Panc1 (cell line): ENCODE data around the gene HSH2D. TPM values are rescaled to one million over a fixed set of nuclear protein-coding genes. Genes with fewer than 3 reads are reported as not detected.

ENCODE experiments used
- ATAC-seq: fragments of 200-7000 bp; cut with Tn5 transposase; 2 replicates; pipeline ENCODE4 v1.9.1; 2020; ENCODE audit warnings: mild to moderate bottlenecking, moderate library complexity
- BruUV-seq: library from RNA; stranded (reverse); fragments of 400-500 nt; replicated peaks from 2 replicates; lab custom pipeline; 2021; lab: Mats Ljungman, UMichigan
- CTCF ChIA-PET: fragments of 300-600 bp; sonication (Branson Sonifier 250); formaldehyde crosslinking; loops from one replicate; lab custom pipeline; 2022; ENCODE audit warnings: antibody characterized with exemption; lab: Charles Lee
- POLR2A ChIA-PET: fragments of 300-600 bp; sonication (Branson Sonifier 250); formaldehyde crosslinking; loops from one replicate; lab custom pipeline; 2022; ENCODE audit warnings: antibody characterized with exemption; lab: Charles Lee
- DNase-seq: peaks from one replicate; pipeline ENCODE4 v3.0.0-alpha.2; 2010; ENCODE audit warnings: low read depth, low spot score
- H3K27ac ChIP-seq: 2 replicates; pipeline ENCODE4 v1.5.1; 2011; ENCODE audit warnings: mild to moderate bottlenecking, low read length, inconsistent platforms
- H3K27me3 ChIP-seq: fragments of 200-500 bp; sonication (Bioruptor generic); 2 replicates; pipeline ENCODE4 v1.6.0; 2014; ENCODE audit warnings: low read length, inconsistent platforms; ENCODE audit not compliant: control insufficient read depth, insufficient read depth
- H3K36me3 ChIP-seq: fragments of 200-500 bp; sonication (Bioruptor generic); 2 replicates; pipeline ENCODE4 v1.5.1; 2014; ENCODE audit warnings: inconsistent platforms, mild to moderate bottlenecking, low read length, moderate library complexity; ENCODE audit not compliant: control insufficient read depth, insufficient read depth
- H3K4me1 ChIP-seq: 2 replicates; pipeline ENCODE4 v1.5.1; 2011; ENCODE audit warnings: inconsistent platforms, mild to moderate bottlenecking, low read length, moderate library complexity; ENCODE audit not compliant: control insufficient read depth, insufficient read depth
- H3K4me3 ChIP-seq, 2 experiments: 2 replicates each; pipeline ENCODE4 v1.5.1; 2011 to 2012; ENCODE audit warnings: low read depth in 2 of 2, low read length in 2 of 2, mild to moderate bottlenecking in 2 of 2, inconsistent platforms in 1 of 2, moderate library complexity in 1 of 2
- H3K9me3 ChIP-seq: fragments of 200-500 bp; sonication (Bioruptor generic); 2 replicates; pipeline ENCODE4 v1.5.1; 2014; ENCODE audit warnings: low read depth, mild to moderate bottlenecking, inconsistent platforms, low read length, moderate library complexity; ENCODE audit not compliant: control insufficient read depth, insufficient read depth
- POLR2AphosphoS5 ChIP-seq: IDR thresholded peaks from 2 replicates; pipeline ENCODE4 v1.6.1; 2012; ENCODE audit warnings: mild to moderate bottlenecking, low read depth, low read length, moderate library complexity
- REST ChIP-seq, 2 experiments: IDR thresholded peaks; 2 replicates each; pipeline ENCODE4 v1.6.1; 2011 to 2012; ENCODE audit warnings: low read depth in 2 of 2, control low read depth in 1 of 2, low read length in 1 of 2, mild to moderate bottlenecking in 1 of 2, moderate library complexity in 1 of 2; ENCODE audit not compliant: insufficient read depth in 1 of 2
- SIN3A ChIP-seq: IDR thresholded peaks from 2 replicates; pipeline ENCODE4 v1.6.1; 2012; ENCODE audit warnings: low read depth, mild to moderate bottlenecking, low read length, moderate library complexity, borderline replicate concordance; ENCODE audit not compliant: insufficient read depth
- TCF7L2 ChIP-seq: IDR thresholded peaks from 2 replicates; pipeline ENCODE4 v1.6.1; 2011; ENCODE audit warnings: mild to moderate bottlenecking, low read depth, low read length, inconsistent platforms
- in situ Hi-C: cut with HindIII; loops from 2 replicates; pipeline ENCODE4 v1.10.0; 2016; ENCODE audit warnings: low sequenced_read_pairs, low pct_unique_long_range_greater_than_20kb
- intact Hi-C: fragments of 100-400 bp; cut with micrococcal nuclease; formaldehyde crosslinking; loops from one replicate; pipeline ENCODE4 v1.10.0; 2022; ENCODE audit not compliant: unreplicated experiment
- total RNA-seq: library from RNA; stranded (reverse); gene quantifications from one replicate; pipeline ENCODE4 v1.2.1, GENCODE V29; 2021; ENCODE audit not compliant: unreplicated experiment
- TF ChIP-seq, protein P1 (sequence below): fragments of 450-650 bp; IDR thresholded peaks from 2 replicates; pipeline ENCODE4 v1.5.1; 2017; ENCODE audit warnings: mild to moderate bottlenecking

The HSH2D gene
- total RNA-seq, 1 experiment from 2014 or later, result not detected

DNA sequence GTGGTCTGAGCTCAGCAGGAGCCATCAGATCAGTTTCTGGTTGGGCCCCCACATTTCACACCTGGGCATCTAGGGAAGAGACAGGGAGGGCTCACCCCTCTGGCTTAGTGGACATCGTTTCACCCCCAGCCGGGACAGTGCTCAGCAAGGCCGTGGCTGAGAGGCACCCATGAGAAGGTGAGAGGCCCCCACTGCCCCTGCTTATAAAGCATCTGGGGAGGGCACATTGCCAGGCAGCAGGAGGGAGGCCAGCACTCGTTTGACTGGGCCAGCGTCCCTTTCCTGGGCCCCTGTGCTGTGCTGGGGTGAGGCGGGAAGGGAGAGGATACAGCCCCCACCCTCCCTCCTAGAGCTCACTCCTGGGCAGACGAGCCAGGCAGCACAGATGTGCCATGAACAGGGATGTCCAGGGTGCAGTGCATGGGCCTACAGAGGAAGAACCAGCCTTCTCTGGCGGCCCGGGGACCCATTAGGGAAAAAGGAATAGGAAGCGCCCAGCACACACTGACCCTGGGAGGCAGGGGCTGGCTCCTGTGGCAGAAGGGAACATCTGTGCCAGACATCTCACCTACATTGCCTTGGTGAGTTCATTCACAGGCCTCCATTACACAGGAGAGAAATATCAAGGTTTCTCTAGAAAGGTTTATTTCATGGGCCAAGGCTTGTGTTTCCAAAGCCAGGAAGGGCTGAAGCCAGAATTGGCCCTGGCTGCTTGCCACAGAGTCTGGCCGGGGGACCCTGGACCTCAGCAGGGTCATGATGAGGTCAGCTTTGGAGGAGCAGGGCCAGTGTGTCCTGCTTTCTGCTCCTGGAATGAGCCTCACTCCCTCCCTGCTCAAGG lies 61.9 kb downstream of the HSH2D start:
- in situ Hi-C loops (no loop called here), intact Hi-C loops (no loop called here)
- Histone ChIP-seq H3K36me3 (no peaks in the 10 kb centered on the region; the same call in 1 of the 2 replicates), H3K4me3 (no peak overlapping the region), H3K27ac (no peak overlapping the region), H3K27me3 (no peaks in the 10 kb centered on the region), H3K4me1 (no peaks in the 10 kb centered on the region), H3K9me3 (no peaks in the 10 kb centered on the region)
- ChIA-PET POLR2A (no interaction called here), CTCF (no interaction called here)
- no TSS peak for BruUV-seq
- TF ChIP-seq SIN3A (no peak), POLR2AphosphoS5 (no peak), TCF7L2 (no peak), REST (IDR thresholded peaks at IDR 0.05; ENCODE audit: insufficient read depth in 1 of 2, low read depth in 2 of 2, low read length in 1 of 2) (no peak)
- TF ChIP-seq, protein P1, sequence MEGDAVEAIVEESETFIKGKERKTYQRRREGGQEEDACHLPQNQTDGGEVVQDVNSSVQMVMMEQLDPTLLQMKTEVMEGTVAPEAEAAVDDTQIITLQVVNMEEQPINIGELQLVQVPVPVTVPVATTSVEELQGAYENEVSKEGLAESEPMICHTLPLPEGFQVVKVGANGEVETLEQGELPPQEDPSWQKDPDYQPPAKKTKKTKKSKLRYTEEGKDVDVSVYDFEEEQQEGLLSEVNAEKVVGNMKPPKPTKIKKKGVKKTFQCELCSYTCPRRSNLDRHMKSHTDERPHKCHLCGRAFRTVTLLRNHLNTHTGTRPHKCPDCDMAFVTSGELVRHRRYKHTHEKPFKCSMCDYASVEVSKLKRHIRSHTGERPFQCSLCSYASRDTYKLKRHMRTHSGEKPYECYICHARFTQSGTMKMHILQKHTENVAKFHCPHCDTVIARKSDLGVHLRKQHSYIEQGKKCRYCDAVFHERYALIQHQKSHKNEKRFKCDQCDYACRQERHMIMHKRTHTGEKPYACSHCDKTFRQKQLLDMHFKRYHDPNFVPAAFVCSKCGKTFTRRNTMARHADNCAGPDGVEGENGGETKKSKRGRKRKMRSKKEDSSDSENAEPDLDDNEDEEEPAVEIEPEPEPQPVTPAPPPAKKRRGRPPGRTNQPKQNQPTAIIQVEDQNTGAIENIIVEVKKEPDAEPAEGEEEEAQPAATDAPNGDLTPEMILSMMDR, result no peak
- ATAC-seq (no peak), DNase-seq (no peak)

DNA sequence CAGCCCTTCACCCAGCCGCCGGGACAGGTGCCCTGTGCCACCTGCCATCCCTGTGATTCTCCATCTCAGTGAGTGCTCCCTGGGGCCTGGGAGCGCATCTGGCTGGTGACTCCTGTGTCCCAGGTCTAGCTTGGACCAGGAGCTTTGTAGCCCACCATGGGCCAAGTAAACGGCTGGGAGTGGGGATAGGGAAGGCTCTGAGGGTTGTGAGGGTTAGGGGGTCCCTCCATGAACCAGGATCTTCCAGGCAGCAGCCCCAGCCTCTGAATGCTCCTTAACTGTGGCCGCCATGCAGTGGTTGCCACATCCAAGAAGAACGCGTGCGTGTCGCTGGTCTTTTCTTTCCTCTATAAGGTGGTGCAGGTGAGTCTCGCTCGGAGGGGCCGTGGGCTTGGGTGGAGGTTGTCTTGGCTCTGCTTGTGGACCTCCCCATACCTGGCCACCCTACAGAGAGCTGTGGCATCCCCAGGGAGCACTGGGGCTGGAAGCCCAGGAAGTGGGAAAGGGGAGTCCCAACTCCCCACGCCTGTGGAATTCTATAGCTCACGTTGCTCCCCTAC lies 62.6 kb downstream of the HSH2D start:
- ChIA-PET POLR2A (no interaction called here), CTCF (no interaction called here)
- H3K27me3 ChIP-seq, result no peaks in the 10 kb centered on the region
- ATAC-seq, result no peak
- no peaks in the 10 kb centered on the region for H3K9me3 ChIP-seq
- in situ Hi-C loops, result no loop called here
- no peak overlapping the region for H3K4me3 ChIP-seq
- intact Hi-C loops, result no loop called here
- no peak for TF ChIP-seq TCF7L2
- no peak for TF ChIP-seq SIN3A
- TF ChIP-seq, protein P1, result no peak
- TF ChIP-seq POLR2AphosphoS5, result no peak
- no peak for TF ChIP-seq REST (IDR thresholded peaks at IDR 0.05; ENCODE audit: insufficient read depth in 1 of 2, low read depth in 2 of 2, low read length in 1 of 2)
- no TSS peak for BruUV-seq
- no peaks in the 10 kb centered on the region; the same call in 1 of the 2 replicates for H3K36me3 ChIP-seq
- no peaks in the 10 kb centered on the region for H3K4me1 ChIP-seq
- no peak overlapping the region for H3K27ac ChIP-seq
- DNase-seq, result no peak
